Hypothalamus (tissue), 51 donors: Measurements from ENCODE around the gene TXNIP.

ENCODE experiments used
- DNase-seq, 51 donors: peaks; one replicate each; lab custom pipeline; 2025; lab: John Stamatoyannopoulos, UW

The TXNIP gene

GRCh38 chr1:145965119-145965744 lies 31.1 kb downstream of the TXNIP start:
- DNase-seq: no peak

GRCh38 chr1:145964328-145965118 lies 31.9 kb downstream of the TXNIP start, which contains the start of the genes ANKRD34A and POLR3GL:
Gene ANKRD34A, minus strand, starts transcription at chr1:145964575. Its CDS starts 2,816 bp downstream, at chr1:145961759.
Gene POLR3GL, plus strand, starts transcription at chr1:145964690. Its CDS starts 10,176 bp downstream, at chr1:145974866.
- DNase-seq: peak; percentile 36 to 98 (median 90)

GRCh38 chr1:145963265-145964019 lies 32.9 kb downstream of the TXNIP start:
- peak in 1 of 51 donors; percentile 56 for DNase-seq

- peak in 49 of 51 donors; percentile 30 to 90 (median 67) for DNase-seq
Measured at GRCh38 chr1:145962157-145963102, 33.9 kb downstream of the TXNIP start.

GRCh38 chr1:145961425-145962156 lies 34.8 kb downstream of the TXNIP start:
- DNase-seq: peak in 43 of 51 donors; percentile 11 to 80 (median 36)

GRCh38 chr1:145961109-145961424 lies 35.3 kb downstream of the TXNIP start:
- peak in 1 of 51 donors; percentile 32 for DNase-seq

- DNase-seq: peak in 47 of 51 donors; percentile 24 to 87 (median 70)
Measured at GRCh38 chr1:145960468-145961108, 35.8 kb downstream of the TXNIP start.

GRCh38 chr1:145959957-145960467 lies 36.4 kb downstream of the TXNIP start:
- peak in 4 of 51 donors; percentile 27 to 43 (median 36) for DNase-seq

GRCh38 chr1:145959333-145959732 lies 37.0 kb downstream of the TXNIP start:
- no peak for DNase-seq

GRCh38 chr1:145958734-145959133 lies 37.6 kb downstream of the TXNIP start:
- no peak for DNase-seq

GRCh38 chr1:145957443-145958319 lies 38.7 kb downstream of the TXNIP start, which contains the start of gene LIX1L:
Gene LIX1L, minus strand, starts transcription at chr1:145958017. Its CDS starts 90 bp downstream, at chr1:145957927.
- DNase-seq: peak; percentile 53 to 98 (median 93)

- peak in 11 of 51 donors; percentile 1 to 42 (median 11) for DNase-seq
Measured at GRCh38 chr1:145956781-145957442, 39.5 kb downstream of the TXNIP start.

GRCh38 chr1:145956361-145956760 lies 40.0 kb downstream of the TXNIP start:
- no peak for DNase-seq

- peak in 5 of 51 donors; percentile 4 to 33 (median 11) for DNase-seq
Measured at GRCh38 chr1:145955436-145955835, 40.9 kb downstream of the TXNIP start.

GRCh38 chr1:145953861-145954260 lies 42.5 kb downstream of the TXNIP start:
- no peak for DNase-seq

- DNase-seq: no peak
Measured at GRCh38 chr1:145952903-145953302, 43.5 kb downstream of the TXNIP start.

GRCh38 chr1:145951526-145951925 lies 44.9 kb downstream of the TXNIP start:
- no peak for DNase-seq
